Colonic mucosa (tissue), 4 donors: ENCODE data around the gene PPP6R1. TPM values are rescaled to one million over a fixed set of nuclear protein-coding genes. Genes with fewer than 3 reads are reported as not detected.

Experiments used
- DNase-seq: peaks from one replicate; pipeline ENCODE4 v3.0.0-alpha.2; 2020
- H3K27ac ChIP-seq: fragments of 200-600 bp; one replicate; pipeline ENCODE4 v1.8.0; 2021
- H3K27me3 ChIP-seq: fragments of 200-600 bp; one replicate; pipeline ENCODE4 v1.8.0; 2021
- H3K36me3 ChIP-seq: fragments of 200-600 bp; one replicate; pipeline ENCODE4 v1.8.0; 2021
- H3K4me1 ChIP-seq: fragments of 200-600 bp; one replicate; pipeline ENCODE4 v1.8.0; 2021; ENCODE audit warnings: mild to moderate bottlenecking
- H3K4me3 ChIP-seq: fragments of 200-600 bp; one replicate; pipeline ENCODE4 v1.8.0; 2021
- H3K9ac ChIP-seq, 2 donors: one replicate each; pipeline ENCODE4 v1.7.0; 2013; ENCODE audit warnings: control low read depth in 2 of 2, low read depth in 2 of 2, low read length in 2 of 2
- H3K9me3 ChIP-seq: fragments of 200-600 bp; one replicate; pipeline ENCODE4 v1.8.0; 2021
- CTCF ChIP-seq: fragments of 200-600 bp; IDR thresholded peaks from one replicate; pipeline ENCODE4 v1.8.0; 2022; ENCODE audit warnings: antibody characterized with exemption, mild to moderate bottlenecking
- intact Hi-C: fragments of 100-400 bp; cut with DNase I; formaldehyde crosslinking; loops from one replicate; pipeline ENCODE4 v1.14.1; 2022
- total RNA-seq, 2 donors: library from RNA; stranded (reverse); fragmentation: NEBNext Ultra II Directional in 1 of 2; extraction: Animal tissue kit (Norgen Biotek cat#: 25700) in 1 of 2; gene quantifications; one replicate each; pipeline ENCODE4 v1.2.1, GENCODE V29; 2021
- donor health status: healthy.
- donor health status: DM: no; HTN: no; CAD: no.
- donor health status: DM: no; HTN: no; CAD: no.

Gene PPP6R1
- total RNA-seq, 2 donors from 2014 or later, result 65.1 to 97.2 TPM

- Histone ChIP-seq H3K4me1 (no peaks in the 10 kb centered on the region), H3K9ac (peak overlapping the region in 1 of 2 donors; percentile 35), H3K27me3 (peaks cover 3% of the 10 kb centered on the region), H3K4me3 (no peak overlapping the region), H3K9me3 (no peaks in the 10 kb centered on the region), H3K36me3 (no peaks in the 10 kb centered on the region), H3K27ac (no peak overlapping the region)
- no peak for TF ChIP-seq CTCF
- DNase-seq, result no peak
- intact Hi-C loops, result no loop called here
Observed at GRCh38 chr19:55285229-55285890, 26.5 kb upstream of the PPP6R1 start.

- peaks cover 3% of the 10 kb centered on the region for H3K27me3 ChIP-seq
- H3K27ac ChIP-seq, result no peak overlapping the region
- H3K36me3 ChIP-seq, result no peaks in the 10 kb centered on the region
- H3K9me3 ChIP-seq, result no peaks in the 10 kb centered on the region
- intact Hi-C loops, result no loop called here
- peak overlapping the region; percentile 13 for H3K4me3 ChIP-seq
- TF ChIP-seq CTCF, result no peak
- peak overlapping the region in 1 of 2 donors; percentile 35 for H3K9ac ChIP-seq
- no peaks in the 10 kb centered on the region for H3K4me1 ChIP-seq
- DNase-seq, result no peak
Observed at GRCh38 chr19:55284405-55285058, 25.7 kb upstream of the PPP6R1 start.

GRCh38 chr19:55283548-55284377 lies 24.9 kb upstream of the PPP6R1 start, which contains the start of gene BRSK1:
BRSK1 (plus strand) TSS chr19:55283997; CDS start chr19:55284443, 446 bp downstream.
- Histone ChIP-seq H3K4me3 (peak within 1 kb of the TSS; percentile 13), H3K27me3 (peaks cover 3% of the 10 kb centered on the region), H3K9me3 (no peaks in the 10 kb centered on the region), H3K4me1 (peaks cover 4% of the 10 kb centered on the region), H3K36me3 (no peaks in the 10 kb centered on the region), H3K9ac (peak within 1 kb of the TSS in 1 of 2 donors; percentile 35), H3K27ac (no peak within 1 kb of the TSS)
- TF ChIP-seq CTCF, result no peak
- DNase-seq, result no peak
- intact Hi-C loops, result no loop called here

- TF ChIP-seq CTCF, result no peak
- intact Hi-C loops, result no loop called here
- H3K27me3 ChIP-seq, result peaks cover 3% of the 10 kb centered on the region
Observed at GRCh38 chr19:55279770-55280643, 21.2 kb upstream of the PPP6R1 start, which contains the start of gene HSPBP1. HSPBP1 (minus strand) TSS chr19:55280110; CDS start chr19:55279608, 502 bp downstream.

More at GRCh38 chr19:55279770-55280643, 21.2 kb upstream of the PPP6R1 start, which contains the start of gene HSPBP1:
- Histone ChIP-seq H3K36me3 (no peaks in the 10 kb centered on the region), H3K4me1 (peaks cover 4% of the 10 kb centered on the region), H3K4me3 (peak within 1 kb of the TSS; percentile 73), H3K9me3 (no peaks in the 10 kb centered on the region), H3K9ac (peak within 1 kb of the TSS; percentile 59 to 76), H3K27ac (peak within 1 kb of the TSS; percentile 64)
- DNase-seq, result peak; percentile 97
